Mucosa of descending colon (tissue), 3 donors: ENCODE results near the gene IFT27. TPM values are rescaled to one million over a fixed set of nuclear protein-coding genes. Genes with fewer than 3 reads are reported as not detected.

ENCODE experiments used
- ATAC-seq: fragments of 200-7000 bp; cut with Tn5 transposase; one replicate; pipeline ENCODE4 v1.9.1; 2020; ENCODE audit warnings: mild to moderate bottlenecking, moderate library complexity
- DNase-seq, 3 donors: peaks; one replicate each; pipeline ENCODE4 v3.0.0-alpha.2; 2020
- H3K36me3 ChIP-seq: fragments of 200-600 bp; one replicate; pipeline ENCODE4 v1.8.0; 2021; ENCODE audit warnings: low read depth, mild to moderate bottlenecking
- H3K4me1 ChIP-seq: fragments of 200-600 bp; one replicate; pipeline ENCODE4 v1.8.0; 2021; ENCODE audit warnings: low read depth, mild to moderate bottlenecking
- H3K4me3 ChIP-seq: fragments of 200-600 bp; one replicate; pipeline ENCODE4 v1.8.0; 2021; ENCODE audit warnings: mild to moderate bottlenecking
- H3K9me3 ChIP-seq: fragments of 200-600 bp; one replicate; pipeline ENCODE4 v1.8.0; 2021; ENCODE audit warnings: mild to moderate bottlenecking
- intact Hi-C, 2 donors: fragments of 100-400 bp; cut with DNase I in 1 of 2; cut with micrococcal nuclease in 1 of 2; formaldehyde crosslinking; loops; one replicate each; pipeline versions ENCODE4 v1.11.0 to v1.11.1; 2022; cut with DNase I, micrococcal nuclease
- total RNA-seq, 3 donors: library from RNA; stranded (reverse); fragmentation: NEBNext Ultra II Directional in 2 of 3; extraction: Animal tissue kit (Norgen Biotek cat#: 25700) in 2 of 3; gene quantifications; one replicate each; pipeline versions ENCODE4 v1.2.1 to v1.2.4, GENCODE V29; 2021 to 2023
- TF ChIP-seq, protein P1 (sequence below): fragments of 200-600 bp; IDR thresholded peaks from one replicate; pipeline ENCODE4 v1.8.0; 2022; ENCODE audit warnings: antibody characterized with exemption, mild to moderate bottlenecking
- donor health status: DM: no; HTN: no; CAD: no; lungs with moderate emphysema.
- donor health status: DM: no; HTN: no; CAD: no.
- donor health status: DM: no; HTN: yes; CAD: no.

The IFT27 gene
- total RNA-seq, 3 donors from 2014 or later = 29.0 to 37.2 (median 29.7) TPM

DNA sequence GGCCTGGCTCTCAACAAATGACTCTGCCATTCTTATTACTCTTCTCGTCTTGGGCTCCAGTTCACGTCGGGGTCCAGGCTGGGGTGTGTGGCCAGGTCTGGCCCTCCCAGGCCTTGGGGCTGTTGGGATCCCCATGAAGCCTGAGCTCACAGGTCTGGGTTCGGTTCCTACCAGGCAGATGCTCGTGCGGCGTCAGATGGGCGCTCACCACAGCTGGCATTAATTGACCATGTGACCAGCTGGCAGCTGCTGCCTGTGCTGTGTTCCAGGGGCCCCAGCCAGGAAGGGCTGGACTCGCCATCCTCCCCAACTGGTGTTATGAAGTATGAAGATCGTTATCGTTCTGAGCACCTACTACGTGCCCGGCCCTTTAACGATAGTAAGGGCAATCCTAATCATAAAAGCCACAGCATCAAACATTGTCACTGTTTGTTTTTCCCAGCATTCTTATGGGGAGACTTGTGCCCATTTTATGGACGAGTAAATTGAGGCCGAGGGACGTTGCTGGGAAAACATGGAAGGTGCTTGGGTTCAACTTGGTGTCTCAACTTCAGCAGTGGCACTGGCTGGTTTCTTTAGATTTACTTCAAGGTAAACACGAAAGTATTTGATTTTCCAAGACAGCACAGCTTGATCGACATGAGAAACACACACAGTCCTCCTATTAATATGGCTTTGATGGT is 45.6 kb downstream of the IFT27 start:
- Histone ChIP-seq H3K9me3 (no peaks in the 10 kb centered on the region), H3K4me1 (no peaks in the 10 kb centered on the region), H3K4me3 (no peak overlapping the region), H3K36me3 (no peaks in the 10 kb centered on the region)
- intact Hi-C loops = no loop called here
- TF ChIP-seq, protein P1, sequence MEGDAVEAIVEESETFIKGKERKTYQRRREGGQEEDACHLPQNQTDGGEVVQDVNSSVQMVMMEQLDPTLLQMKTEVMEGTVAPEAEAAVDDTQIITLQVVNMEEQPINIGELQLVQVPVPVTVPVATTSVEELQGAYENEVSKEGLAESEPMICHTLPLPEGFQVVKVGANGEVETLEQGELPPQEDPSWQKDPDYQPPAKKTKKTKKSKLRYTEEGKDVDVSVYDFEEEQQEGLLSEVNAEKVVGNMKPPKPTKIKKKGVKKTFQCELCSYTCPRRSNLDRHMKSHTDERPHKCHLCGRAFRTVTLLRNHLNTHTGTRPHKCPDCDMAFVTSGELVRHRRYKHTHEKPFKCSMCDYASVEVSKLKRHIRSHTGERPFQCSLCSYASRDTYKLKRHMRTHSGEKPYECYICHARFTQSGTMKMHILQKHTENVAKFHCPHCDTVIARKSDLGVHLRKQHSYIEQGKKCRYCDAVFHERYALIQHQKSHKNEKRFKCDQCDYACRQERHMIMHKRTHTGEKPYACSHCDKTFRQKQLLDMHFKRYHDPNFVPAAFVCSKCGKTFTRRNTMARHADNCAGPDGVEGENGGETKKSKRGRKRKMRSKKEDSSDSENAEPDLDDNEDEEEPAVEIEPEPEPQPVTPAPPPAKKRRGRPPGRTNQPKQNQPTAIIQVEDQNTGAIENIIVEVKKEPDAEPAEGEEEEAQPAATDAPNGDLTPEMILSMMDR = no peak
- ATAC-seq = no peak
- no peak for DNase-seq

- Histone ChIP-seq H3K9me3 (no peaks in the 10 kb centered on the region), H3K4me1 (no peaks in the 10 kb centered on the region), H3K4me3 (no peak overlapping the region), H3K36me3 (no peaks in the 10 kb centered on the region)
- TF ChIP-seq, protein P1 = no peak
- ATAC-seq = no peak
- no peak for DNase-seq
- intact Hi-C loops = no loop called here
Observed at GRCh38 chr22:36729321-36729720, 46.6 kb downstream of the IFT27 start.

- H3K9me3 ChIP-seq = no peaks in the 10 kb centered on the region
- DNase-seq = no peak
Observed at GRCh38 chr22:36728505-36728904, 47.4 kb downstream of the IFT27 start.

GRCh38 chr22:36727927-36728488 is 47.9 kb downstream of the IFT27 start:
- DNase-seq = no peak
- intact Hi-C loops = no loop called here
- no peak for ATAC-seq

More at GRCh38 chr22:36728505-36728904, 47.4 kb downstream of the IFT27 start:
- ATAC-seq = no peak
- intact Hi-C loops = no loop called here
- Histone ChIP-seq H3K4me1 (no peaks in the 10 kb centered on the region), H3K4me3 (no peak overlapping the region), H3K36me3 (no peaks in the 10 kb centered on the region)
- TF ChIP-seq, protein P1 = no peak

DNA sequence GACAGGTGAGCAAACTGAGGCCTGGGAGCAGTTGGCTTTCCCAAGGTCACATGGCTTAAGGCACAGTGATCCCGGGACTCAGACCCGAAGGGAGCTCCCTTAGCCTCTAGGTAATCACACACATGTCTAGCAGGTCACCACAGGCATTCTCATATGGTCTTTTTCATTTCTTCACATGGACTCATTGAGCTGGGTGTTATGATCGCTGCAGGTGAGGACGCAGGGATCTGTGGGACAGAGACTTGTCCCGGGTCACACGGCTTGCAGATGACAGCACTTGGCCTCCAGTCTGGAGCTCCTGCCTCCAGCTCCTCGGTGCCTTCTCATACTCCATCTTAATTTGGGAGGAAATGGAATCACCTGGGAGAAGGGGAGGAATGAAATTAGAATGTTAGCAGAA is 48.8 kb downstream of the IFT27 start:
- Histone ChIP-seq H3K36me3 (no peaks in the 10 kb centered on the region), H3K4me3 (no peak overlapping the region), H3K4me1 (no peaks in the 10 kb centered on the region), H3K9me3 (no peaks in the 10 kb centered on the region)
- TF ChIP-seq, protein P1 = no peak
- ATAC-seq (no peak), DNase-seq (no peak)
- intact Hi-C loops = no loop called here

More at GRCh38 chr22:36727927-36728488, 47.9 kb downstream of the IFT27 start:
- H3K36me3 ChIP-seq = no peaks in the 10 kb centered on the region
- H3K4me3 ChIP-seq = no peak overlapping the region
- no peaks in the 10 kb centered on the region for H3K9me3 ChIP-seq
- TF ChIP-seq, protein P1 = no peak
- H3K4me1 ChIP-seq = no peaks in the 10 kb centered on the region
